Loucy (cell line): Measurements from ENCODE around the gene COL20A1.

Source experiments
- EZH2phosphoT487 ChIP-seq: fragments of 200-600 bp; IDR thresholded peaks from 2 replicates; pipeline ENCODE4 v1.6.1; 2018; ENCODE audit warnings: antibody characterized with exemption, mild to moderate bottlenecking, moderate library complexity, borderline replicate concordance
- TF ChIP-seq, protein P1 (sequence below): fragments of 200-600 bp; sonication (generic); conservative IDR thresholded peaks from 2 replicates; pipeline ENCODE4 v1.5.1; 2014; ENCODE audit warnings: mild to moderate bottlenecking, antibody characterized with exemption, low read length

DNA sequence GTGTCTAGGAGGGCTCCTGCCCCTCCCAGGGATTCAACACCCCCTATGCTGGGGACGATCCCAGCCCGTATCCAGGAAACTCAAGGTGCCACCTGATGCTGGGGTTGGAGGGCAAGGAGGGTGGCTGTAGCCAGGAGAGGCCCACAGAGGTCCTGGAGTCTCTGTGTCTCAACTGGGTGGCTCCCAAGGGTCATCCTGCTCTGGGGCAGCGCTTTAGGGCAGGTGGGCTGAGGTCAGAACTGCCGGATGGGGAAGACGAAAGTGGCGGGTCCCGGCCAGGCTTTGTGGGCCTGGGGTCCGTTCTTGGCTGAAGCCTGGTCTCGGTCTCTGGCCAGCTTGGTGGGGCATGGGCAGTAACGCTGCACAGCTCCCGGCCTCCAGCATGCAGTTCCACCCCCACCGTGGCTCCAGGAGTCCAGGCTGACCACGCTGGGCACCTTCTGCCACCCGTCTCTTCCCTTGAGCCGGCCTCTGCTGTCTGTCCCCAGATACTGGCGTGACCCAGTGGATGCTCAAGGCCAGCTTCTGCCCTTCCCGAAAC is 2.8 kb upstream of the COL20A1 start:
- TF ChIP-seq EZH2phosphoT487 = no peak
- TF ChIP-seq, protein P1, sequence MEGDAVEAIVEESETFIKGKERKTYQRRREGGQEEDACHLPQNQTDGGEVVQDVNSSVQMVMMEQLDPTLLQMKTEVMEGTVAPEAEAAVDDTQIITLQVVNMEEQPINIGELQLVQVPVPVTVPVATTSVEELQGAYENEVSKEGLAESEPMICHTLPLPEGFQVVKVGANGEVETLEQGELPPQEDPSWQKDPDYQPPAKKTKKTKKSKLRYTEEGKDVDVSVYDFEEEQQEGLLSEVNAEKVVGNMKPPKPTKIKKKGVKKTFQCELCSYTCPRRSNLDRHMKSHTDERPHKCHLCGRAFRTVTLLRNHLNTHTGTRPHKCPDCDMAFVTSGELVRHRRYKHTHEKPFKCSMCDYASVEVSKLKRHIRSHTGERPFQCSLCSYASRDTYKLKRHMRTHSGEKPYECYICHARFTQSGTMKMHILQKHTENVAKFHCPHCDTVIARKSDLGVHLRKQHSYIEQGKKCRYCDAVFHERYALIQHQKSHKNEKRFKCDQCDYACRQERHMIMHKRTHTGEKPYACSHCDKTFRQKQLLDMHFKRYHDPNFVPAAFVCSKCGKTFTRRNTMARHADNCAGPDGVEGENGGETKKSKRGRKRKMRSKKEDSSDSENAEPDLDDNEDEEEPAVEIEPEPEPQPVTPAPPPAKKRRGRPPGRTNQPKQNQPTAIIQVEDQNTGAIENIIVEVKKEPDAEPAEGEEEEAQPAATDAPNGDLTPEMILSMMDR = no peak
